H1 (cell line): Measurements from ENCODE around the gene TNFSF12. TPM values are rescaled to one million over a fixed set of nuclear protein-coding genes. Genes with fewer than 3 reads are reported as not detected.

Experiments
- CTBP2 ChIP-seq: IDR thresholded peaks from 2 replicates; pipeline ENCODE4 v1.7.0; 2011; ENCODE audit warnings: borderline replicate concordance, mild to moderate bottlenecking, moderate library complexity, mixed read lengths, low read length; ENCODE audit not compliant: insufficient read depth, insufficient read length
- HDAC2 ChIP-seq, 2 experiments: fragments of 300-600 bp in 1 of 2; sonication (generic) in 1 of 2; IDR thresholded peaks; 2 replicates each; pipeline ENCODE4 v1.6.1; 2011 to 2012; ENCODE audit warnings: low read depth in 2 of 2, low read length in 2 of 2, mild to moderate bottlenecking in 2 of 2, moderate library complexity in 2 of 2, borderline replicate concordance in 1 of 2, inconsistent platforms in 1 of 2
- MAFK ChIP-seq: IDR thresholded peaks from 2 replicates; pipeline ENCODE4 v1.6.1; 2012; ENCODE audit warnings: low read depth, mild to moderate bottlenecking, improper control_type of control experiment, low read length
- RNF2 ChIP-seq: fragments of 200-900, 300-1000 bp; sonication (generic); IDR thresholded peaks from 2 replicates; pipeline ENCODE4 v1.7.1; 2016; ENCODE audit warnings: borderline replicate concordance, low read depth, mild to moderate bottlenecking, antibody characterized with exemption, low read length; ENCODE audit not compliant: poor library complexity, severe bottlenecking; ENCODE audit errors: missing control alignments
- RXRA ChIP-seq: IDR thresholded peaks from 2 replicates; pipeline ENCODE4 v1.6.1; 2011; ENCODE audit warnings: low read depth, mild to moderate bottlenecking, low read length, moderate library complexity; ENCODE audit not compliant: insufficient read depth
- SIX5 ChIP-seq: IDR thresholded peaks from 2 replicates; pipeline ENCODE4 v1.6.1; 2011; ENCODE audit warnings: mild to moderate bottlenecking, low read depth, low read length
- polyA plus RNA-seq, 7 experiments: library from polyadenylated mRNA; depleted of rRNA in 3 of 7; stranded (reverse) in 5 of 7; unstranded in 2 of 7; fragments of >200 nt in 5 of 7; fragments of 200-250 nt in 2 of 7; gene quantifications; 1 replicate in 5 of 7; 2 replicates in 1 of 7; 4 replicates in 1 of 7; pipeline versions ENCODE4 v1.2.1 to v1.2.3, GENCODE V29; 2011 to 2013; ENCODE audit warnings: missing spikeins in 2 of 7, mixed read lengths in 2 of 7
- total RNA-seq: library from RNA; stranded (reverse); fragmentation: NEBNext Ultra II Directional; extraction: Animal tissue kit (Norgen Biotek cat#: 25700); gene quantifications from 2 replicates; pipeline ENCODE4 v1.2.1, GENCODE V29; 2021
- TF ChIP-seq, protein P1 (sequence below): fragments of 300-600 bp; sonication (generic); IDR thresholded peaks from 2 replicates; pipeline ENCODE4 v1.7.1; 2012; ENCODE audit warnings: low read length, moderate library complexity, mild to moderate bottlenecking, inconsistent platforms; ENCODE audit not compliant: insufficient replicate concordance

Gene TNFSF12
- total and polyA plus RNA-seq, 2 of the 8 experiments (the other 6 are each of a cell fraction or from before 2014, with no cell fraction given), result 7.2 to 9.6 TPM

DNA sequence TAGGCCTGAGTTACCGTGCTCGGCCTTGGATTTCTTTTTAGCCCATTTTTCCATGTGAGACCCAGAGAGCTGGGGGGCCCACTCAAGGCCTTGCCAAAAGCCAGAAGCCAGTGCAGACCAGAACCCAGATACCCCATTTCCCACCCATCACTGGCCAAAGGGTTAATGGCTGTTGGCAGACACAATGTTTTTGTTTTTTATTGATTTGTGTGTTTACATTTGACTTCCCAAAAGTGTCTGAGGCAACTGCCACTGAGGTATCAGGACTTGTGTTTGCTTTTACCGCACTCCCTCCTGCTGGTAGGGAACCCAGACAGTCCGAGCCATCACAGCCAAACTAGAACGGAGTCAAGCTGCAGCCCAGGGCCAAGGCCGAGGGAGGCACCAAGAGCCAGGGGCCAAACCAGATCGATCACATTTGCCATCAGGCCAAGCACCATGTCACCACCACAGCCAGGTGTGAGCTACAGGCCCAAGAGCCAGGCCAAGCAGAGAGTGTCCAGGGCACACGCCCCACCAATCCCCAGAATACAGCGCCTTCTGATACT, 7.7 kb upstream of the TNFSF12 start (continued):
- TF ChIP-seq, protein P1, sequence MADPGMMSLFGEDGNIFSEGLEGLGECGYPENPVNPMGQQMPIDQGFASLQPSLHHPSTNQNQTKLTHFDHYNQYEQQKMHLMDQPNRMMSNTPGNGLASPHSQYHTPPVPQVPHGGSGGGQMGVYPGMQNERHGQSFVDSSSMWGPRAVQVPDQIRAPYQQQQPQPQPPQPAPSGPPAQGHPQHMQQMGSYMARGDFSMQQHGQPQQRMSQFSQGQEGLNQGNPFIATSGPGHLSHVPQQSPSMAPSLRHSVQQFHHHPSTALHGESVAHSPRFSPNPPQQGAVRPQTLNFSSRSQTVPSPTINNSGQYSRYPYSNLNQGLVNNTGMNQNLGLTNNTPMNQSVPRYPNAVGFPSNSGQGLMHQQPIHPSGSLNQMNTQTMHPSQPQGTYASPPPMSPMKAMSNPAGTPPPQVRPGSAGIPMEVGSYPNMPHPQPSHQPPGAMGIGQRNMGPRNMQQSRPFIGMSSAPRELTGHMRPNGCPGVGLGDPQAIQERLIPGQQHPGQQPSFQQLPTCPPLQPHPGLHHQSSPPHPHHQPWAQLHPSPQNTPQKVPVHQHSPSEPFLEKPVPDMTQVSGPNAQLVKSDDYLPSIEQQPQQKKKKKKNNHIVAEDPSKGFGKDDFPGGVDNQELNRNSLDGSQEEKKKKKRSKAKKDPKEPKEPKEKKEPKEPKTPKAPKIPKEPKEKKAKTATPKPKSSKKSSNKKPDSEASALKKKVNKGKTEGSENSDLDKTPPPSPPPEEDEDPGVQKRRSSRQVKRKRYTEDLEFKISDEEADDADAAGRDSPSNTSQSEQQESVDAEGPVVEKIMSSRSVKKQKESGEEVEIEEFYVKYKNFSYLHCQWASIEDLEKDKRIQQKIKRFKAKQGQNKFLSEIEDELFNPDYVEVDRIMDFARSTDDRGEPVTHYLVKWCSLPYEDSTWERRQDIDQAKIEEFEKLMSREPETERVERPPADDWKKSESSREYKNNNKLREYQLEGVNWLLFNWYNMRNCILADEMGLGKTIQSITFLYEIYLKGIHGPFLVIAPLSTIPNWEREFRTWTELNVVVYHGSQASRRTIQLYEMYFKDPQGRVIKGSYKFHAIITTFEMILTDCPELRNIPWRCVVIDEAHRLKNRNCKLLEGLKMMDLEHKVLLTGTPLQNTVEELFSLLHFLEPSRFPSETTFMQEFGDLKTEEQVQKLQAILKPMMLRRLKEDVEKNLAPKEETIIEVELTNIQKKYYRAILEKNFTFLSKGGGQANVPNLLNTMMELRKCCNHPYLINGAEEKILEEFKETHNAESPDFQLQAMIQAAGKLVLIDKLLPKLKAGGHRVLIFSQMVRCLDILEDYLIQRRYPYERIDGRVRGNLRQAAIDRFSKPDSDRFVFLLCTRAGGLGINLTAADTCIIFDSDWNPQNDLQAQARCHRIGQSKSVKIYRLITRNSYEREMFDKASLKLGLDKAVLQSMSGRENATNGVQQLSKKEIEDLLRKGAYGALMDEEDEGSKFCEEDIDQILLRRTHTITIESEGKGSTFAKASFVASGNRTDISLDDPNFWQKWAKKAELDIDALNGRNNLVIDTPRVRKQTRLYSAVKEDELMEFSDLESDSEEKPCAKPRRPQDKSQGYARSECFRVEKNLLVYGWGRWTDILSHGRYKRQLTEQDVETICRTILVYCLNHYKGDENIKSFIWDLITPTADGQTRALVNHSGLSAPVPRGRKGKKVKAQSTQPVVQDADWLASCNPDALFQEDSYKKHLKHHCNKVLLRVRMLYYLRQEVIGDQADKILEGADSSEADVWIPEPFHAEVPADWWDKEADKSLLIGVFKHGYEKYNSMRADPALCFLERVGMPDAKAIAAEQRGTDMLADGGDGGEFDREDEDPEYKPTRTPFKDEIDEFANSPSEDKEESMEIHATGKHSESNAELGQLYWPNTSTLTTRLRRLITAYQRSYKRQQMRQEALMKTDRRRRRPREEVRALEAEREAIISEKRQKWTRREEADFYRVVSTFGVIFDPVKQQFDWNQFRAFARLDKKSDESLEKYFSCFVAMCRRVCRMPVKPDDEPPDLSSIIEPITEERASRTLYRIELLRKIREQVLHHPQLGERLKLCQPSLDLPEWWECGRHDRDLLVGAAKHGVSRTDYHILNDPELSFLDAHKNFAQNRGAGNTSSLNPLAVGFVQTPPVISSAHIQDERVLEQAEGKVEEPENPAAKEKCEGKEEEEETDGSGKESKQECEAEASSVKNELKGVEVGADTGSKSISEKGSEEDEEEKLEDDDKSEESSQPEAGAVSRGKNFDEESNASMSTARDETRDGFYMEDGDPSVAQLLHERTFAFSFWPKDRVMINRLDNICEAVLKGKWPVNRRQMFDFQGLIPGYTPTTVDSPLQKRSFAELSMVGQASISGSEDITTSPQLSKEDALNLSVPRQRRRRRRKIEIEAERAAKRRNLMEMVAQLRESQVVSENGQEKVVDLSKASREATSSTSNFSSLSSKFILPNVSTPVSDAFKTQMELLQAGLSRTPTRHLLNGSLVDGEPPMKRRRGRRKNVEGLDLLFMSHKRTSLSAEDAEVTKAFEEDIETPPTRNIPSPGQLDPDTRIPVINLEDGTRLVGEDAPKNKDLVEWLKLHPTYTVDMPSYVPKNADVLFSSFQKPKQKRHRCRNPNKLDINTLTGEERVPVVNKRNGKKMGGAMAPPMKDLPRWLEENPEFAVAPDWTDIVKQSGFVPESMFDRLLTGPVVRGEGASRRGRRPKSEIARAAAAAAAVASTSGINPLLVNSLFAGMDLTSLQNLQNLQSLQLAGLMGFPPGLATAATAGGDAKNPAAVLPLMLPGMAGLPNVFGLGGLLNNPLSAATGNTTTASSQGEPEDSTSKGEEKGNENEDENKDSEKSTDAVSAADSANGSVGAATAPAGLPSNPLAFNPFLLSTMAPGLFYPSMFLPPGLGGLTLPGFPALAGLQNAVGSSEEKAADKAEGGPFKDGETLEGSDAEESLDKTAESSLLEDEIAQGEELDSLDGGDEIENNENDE, result no peak
- TF ChIP-seq HDAC2 (IDR thresholded peaks at IDR 0.05; ENCODE audit: borderline replicate concordance in 1 of 2, low read depth in 2 of 2, low read length in 2 of 2) (no peak), RNF2 (no peak), SIX5 (no peak), RXRA (no peak), MAFK (no peak), CTBP2 (no peak)
